IMR-90 (cell line): ENCODE measurements around the gene PAFAH2. TPM values are rescaled to one million over a fixed set of nuclear protein-coding genes. Genes with fewer than 3 reads are reported as not detected.

Experiments used
- ATAC-seq: fragments of 200-7000 bp; cut with Tn5 transposase; 2 replicates; pipeline ENCODE4 v1.9.1; 2020; ENCODE audit warnings: low read depth, mild to moderate bottlenecking, moderate library complexity
- BruUV-seq: library from RNA; stranded (reverse); fragments of 400-500 nt; replicated peaks from 2 replicates; lab custom pipeline; 2021; lab: Mats Ljungman, UMichigan
- CTCF ChIA-PET: fragments of 300-600 bp; formaldehyde crosslinking; extraction: SDS; loops from one replicate; lab custom pipeline; 2021; ENCODE audit warnings: antibody characterized with exemption; lab: Yijun Ruan, JAX
- POLR2A ChIA-PET: fragments of 300-600 bp; sonication (Branson Sonifier 250); formaldehyde crosslinking; loops from one replicate; lab custom pipeline; 2022; ENCODE audit warnings: antibody characterized with exemption; ENCODE audit not compliant: unreplicated experiment; lab: Charles Lee
- DNase-seq: peaks from one replicate; pipeline ENCODE4 v3.0.0; 2013
- H2AFZ ChIP-seq: replicated peaks from 2 replicates; pipeline ENCODE3; 2013; ENCODE audit warnings: low read length, mild to moderate bottlenecking; ENCODE audit not compliant: poor library complexity
- H2AK5ac ChIP-seq: 2 replicates; pipeline ENCODE4 v1.6.1; 2013; ENCODE audit warnings: low read depth, low read length, inconsistent platforms
- H2AK9ac ChIP-seq: replicated peaks from 2 replicates; pipeline ENCODE3; 2013; ENCODE audit warnings: mild to moderate bottlenecking, low read depth, low read length, moderate library complexity; ENCODE audit not compliant: poor library complexity
- H2BK120ac ChIP-seq: 2 replicates; pipeline ENCODE4 v1.6.1; 2013; ENCODE audit warnings: low read depth, low read length, inconsistent platforms
- H2BK15ac ChIP-seq: 3 replicates; pipeline ENCODE4 v1.6.1; 2013; ENCODE audit warnings: low read depth, low read length, inconsistent platforms
- H2BK20ac ChIP-seq: 2 replicates; pipeline ENCODE4 v1.6.1; 2013; ENCODE audit warnings: low read depth, mild to moderate bottlenecking, inconsistent platforms, low read length, moderate library complexity
- H2BK5ac ChIP-seq: 2 replicates; pipeline ENCODE4 v1.6.1; 2013; ENCODE audit warnings: mild to moderate bottlenecking, low read depth, low read length, inconsistent platforms; ENCODE audit not compliant: poor library complexity, severe bottlenecking
- H3K14ac ChIP-seq: replicated peaks from 2 replicates; pipeline ENCODE4 v1.6.1; 2013; ENCODE audit warnings: low read depth, low read length, inconsistent platforms
- H3K18ac ChIP-seq: 2 replicates; pipeline ENCODE4 v1.6.1; 2013; ENCODE audit warnings: low read depth, low read length, control low read depth
- H3K23ac ChIP-seq: 2 replicates; pipeline ENCODE4 v1.6.1; 2013; ENCODE audit warnings: low read depth, low read length, inconsistent platforms
- H3K27ac ChIP-seq: 2 replicates; pipeline ENCODE4 v1.5.1; 2013; ENCODE audit warnings: mild to moderate bottlenecking, control low read depth, low read length; ENCODE audit not compliant: insufficient read depth
- H3K27me3 ChIP-seq: 2 replicates; pipeline ENCODE4 v1.6.1; 2013; ENCODE audit warnings: low read length; ENCODE audit not compliant: control insufficient read depth, insufficient read depth
- H3K36me3 ChIP-seq: 2 replicates; pipeline ENCODE4 v1.6.1; 2013; ENCODE audit warnings: low read length, mixed read lengths; ENCODE audit not compliant: control insufficient read depth, insufficient read depth
- H3K4ac ChIP-seq: 2 replicates; pipeline ENCODE4 v1.6.1; 2013; ENCODE audit warnings: low read depth, low read length, inconsistent platforms
- H3K4me1 ChIP-seq: 2 replicates; pipeline ENCODE4 v1.6.1; 2013; ENCODE audit warnings: low read length, mixed read lengths; ENCODE audit not compliant: control insufficient read depth, insufficient read depth
- H3K4me2 ChIP-seq: 2 replicates; pipeline ENCODE4 v1.6.1; 2013; ENCODE audit warnings: low read depth, mild to moderate bottlenecking, control low read depth, low read length, moderate library complexity
- H3K4me3 ChIP-seq: 2 replicates; pipeline ENCODE4 v1.5.1; 2013; ENCODE audit warnings: low read depth, mild to moderate bottlenecking, control low read depth, low read length, moderate library complexity; ENCODE audit not compliant: insufficient read depth
- H3K56ac ChIP-seq: 2 replicates; pipeline ENCODE4 v1.6.1; 2013; ENCODE audit warnings: low read length, inconsistent platforms; ENCODE audit not compliant: insufficient read depth; ENCODE audit errors: extremely low read depth
- H3K79me1 ChIP-seq, 2 experiments: 2 replicates each; pipeline ENCODE4 v1.6.1; 2013; ENCODE audit warnings: low read length in 2 of 2, inconsistent platforms in 1 of 2, low read depth in 1 of 2
- H3K9ac ChIP-seq: 2 replicates; pipeline ENCODE4 v1.6.1; 2013; ENCODE audit warnings: low read depth, low read length, control low read depth
- H3K9me1 ChIP-seq: 2 replicates; pipeline ENCODE4 v1.6.1; 2013; ENCODE audit warnings: low read length, inconsistent platforms; ENCODE audit not compliant: insufficient read depth
- H3K9me3 ChIP-seq: 2 replicates; pipeline ENCODE4 v1.6.1; 2013; ENCODE audit warnings: low read length; ENCODE audit not compliant: control insufficient read depth, insufficient read depth
- H4K20me1 ChIP-seq: 2 replicates; pipeline ENCODE4 v1.6.1; 2013; ENCODE audit warnings: low read length, inconsistent platforms; ENCODE audit not compliant: insufficient read depth
- H4K5ac ChIP-seq: 2 replicates; pipeline ENCODE4 v1.6.1; 2013; ENCODE audit warnings: mild to moderate bottlenecking, low read depth, low read length, control low read depth
- H4K8ac ChIP-seq, 2 experiments: 2 replicates each; pipeline ENCODE4 v1.6.1; 2013; ENCODE audit warnings: low read depth in 2 of 2, low read length in 2 of 2, control low read depth in 1 of 2, inconsistent platforms in 1 of 2
- H4K91ac ChIP-seq: 2 replicates; pipeline ENCODE4 v1.6.1; 2013; ENCODE audit warnings: low read depth, low read length, inconsistent platforms; ENCODE audit not compliant: insufficient read depth
- BHLHE40 ChIP-seq: fragments of 150-350 bp; IDR thresholded peaks from 2 replicates; pipeline ENCODE4 v1.6.1; 2016; ENCODE audit warnings: mild to moderate bottlenecking, low read depth, low read length
- CEBPB ChIP-seq: IDR thresholded peaks from 2 replicates; pipeline ENCODE4 v1.6.1; 2012; ENCODE audit warnings: low read depth, low read length, improper control_type of control experiment
- CHD1 ChIP-seq: IDR thresholded peaks from 2 replicates; pipeline ENCODE4 v1.6.1; 2012; ENCODE audit warnings: low read depth, low read length, improper control_type of control experiment
- FOS ChIP-seq: fragments of 150-350 bp; IDR thresholded peaks from 2 replicates; pipeline ENCODE4 v1.6.1; 2016; ENCODE audit warnings: low read depth, low read length
- MAFK ChIP-seq: IDR thresholded peaks from 2 replicates; pipeline ENCODE4 v1.6.1; 2012; ENCODE audit warnings: low read depth, low read length, improper control_type of control experiment
- MXI1 ChIP-seq: IDR thresholded peaks from 2 replicates; pipeline ENCODE4 v1.6.1; 2012; ENCODE audit warnings: low read depth, mild to moderate bottlenecking, low read length, moderate library complexity, borderline replicate concordance
- NFE2L2 ChIP-seq: fragments of 150-350 bp; IDR thresholded peaks from 2 replicates; pipeline ENCODE4 v1.6.1; 2016; ENCODE audit warnings: low read depth, mild to moderate bottlenecking, low read length
- RAD21 ChIP-seq: IDR thresholded peaks from 2 replicates; pipeline ENCODE4 v1.6.1; 2012; ENCODE audit warnings: low read length, improper control_type of control experiment
- RCOR1 ChIP-seq: IDR thresholded peaks from 2 replicates; pipeline ENCODE4 v1.6.1; 2012; ENCODE audit warnings: mild to moderate bottlenecking, low read length, improper control_type of control experiment; ENCODE audit not compliant: insufficient replicate concordance
- RFX5 ChIP-seq: IDR thresholded peaks from 2 replicates; pipeline ENCODE4 v1.8.0; 2012; ENCODE audit warnings: low read depth, mild to moderate bottlenecking, low read length, moderate library complexity
- SMC3 ChIP-seq: fragments of 150-350 bp; IDR thresholded peaks from 2 replicates; pipeline ENCODE4 v1.6.1; 2016; ENCODE audit warnings: low read depth, mild to moderate bottlenecking, antibody characterized with exemption, low read length, moderate library complexity
- USF2 ChIP-seq: fragments of 150-350 bp; IDR thresholded peaks from 2 replicates; pipeline ENCODE4 v1.6.1; 2017; ENCODE audit warnings: mild to moderate bottlenecking, antibody characterized with exemption, low read length, low read depth
- WGBS, 2 experiments: methylation state at CpG; one replicate each; pipeline versions ENCODE4 v1.1.5 to v1.1.7; 2013; ENCODE audit warnings: missing lambda C conversion rate in 2 of 2; ENCODE audit not compliant: insufficient read length in 1 of 2; ENCODE audit errors: extremely low coverage in 2 of 2; 5-methylcytosine and 5-hydroxymethylcytosine counted together
- dilution Hi-C: fragments of 300-500 bp; cut with HindIII; formaldehyde crosslinking; loops from one replicate; pipeline ENCODE4 v1.14.3; 2018; ENCODE audit warnings: low sequenced_read_pairs; ENCODE audit not compliant: unreplicated experiment
- in situ Hi-C: fragments of 300-500 bp; cut with MboI; formaldehyde crosslinking; loops from 3 replicates; pipeline ENCODE4 v1.14.3; 2019; ENCODE audit warnings: low sequenced_read_pairs, inconsistent platforms, mixed read lengths
- intact Hi-C: fragments of 100-400 bp; cut with micrococcal nuclease; formaldehyde crosslinking; loops from 2 replicates; pipeline ENCODE4 v1.10.0; 2022
- polyA plus RNA-seq, 3 experiments: library from polyadenylated mRNA; depleted of rRNA; stranded (reverse); fragments of >200 nt; gene quantifications; 2 replicates each; pipeline ENCODE4 v1.2.3, GENCODE V29; 2012; ENCODE audit warnings: low replicate concordance in 1 of 3
- total RNA-seq: library from RNA; depleted of rRNA; stranded (reverse); fragments of >200 nt; gene quantifications from 2 replicates; pipeline ENCODE4 v1.2.3, GENCODE V29; 2012
- TF ChIP-seq, protein P1 (sequence below): fragments of 150-350 bp; IDR thresholded peaks from 2 replicates; pipeline ENCODE4 v1.6.1; 2016; ENCODE audit warnings: low read depth, mild to moderate bottlenecking, low read length, moderate library complexity, borderline replicate concordance
- TF ChIP-seq, protein P2 (sequence below): conservative IDR thresholded peaks from 2 replicates; pipeline ENCODE4 v1.5.1; 2012; ENCODE audit warnings: mild to moderate bottlenecking, low read depth, low read length, improper control_type of control experiment

PAFAH2 gene
- total and polyA plus RNA-seq, 2 of the 4 experiments (the other 2 are of a cell fraction), result 8.3 to 12.2 TPM

DNA sequence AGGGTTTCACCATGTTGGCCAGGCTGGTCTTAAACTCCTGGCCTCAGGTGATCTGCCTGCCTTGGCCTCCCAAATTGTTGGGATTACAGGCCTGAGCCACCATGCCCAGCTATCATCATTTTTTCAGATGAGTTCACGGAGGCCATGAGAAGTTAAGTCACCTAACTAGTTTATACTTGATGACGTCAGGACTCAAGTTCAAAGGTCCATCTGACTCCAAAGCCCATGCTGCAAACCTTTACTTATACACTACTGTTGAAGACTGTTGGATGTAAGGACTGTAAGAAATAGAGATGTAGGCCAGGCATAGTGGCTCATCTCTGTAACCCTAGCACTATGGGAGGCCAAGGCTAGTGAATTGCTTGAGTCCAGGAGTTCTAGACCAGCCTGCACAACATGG lies 50.8 kb downstream of the PAFAH2 start:
- Histone ChIP-seq H2AK5ac (no peak overlapping the region), H3K9me1 (no peaks in the 10 kb centered on the region), H2BK120ac (no peak overlapping the region), H2BK20ac (no peak overlapping the region), H3K4me3 (no peak overlapping the region), H2AK9ac (no peak overlapping the region), H3K4me1 (no peaks in the 10 kb centered on the region; the same call in 1 of the 2 replicates), H3K56ac (no peak overlapping the region), H3K79me1 (no peaks in the 10 kb centered on the region), H3K18ac (no peak overlapping the region), H3K23ac (no peak overlapping the region), H3K27ac (no peak overlapping the region), H4K5ac (no peak overlapping the region), H3K4me2 (no peak overlapping the region), H2BK5ac (no peak overlapping the region), H3K36me3 (no peaks in the 10 kb centered on the region), H4K91ac (no peak overlapping the region), H2BK15ac (no peak overlapping the region), H4K8ac (no peak overlapping the region), H3K9me3 (no peaks in the 10 kb centered on the region; the same call in 1 of the 2 replicates), H3K14ac (no peak overlapping the region), H4K20me1 (no peaks in the 10 kb centered on the region), H3K9ac (no peak overlapping the region), H2AFZ (no peak overlapping the region), H3K4ac (no peak overlapping the region), H3K27me3 (no peaks in the 10 kb centered on the region)
- dilution Hi-C loops, result no loop called here
- DNase-seq (no peak), ATAC-seq (no peak)
- ChIA-PET CTCF (interaction anchor here (0.6 kb wide), 1 partner anchor 52 kb away, joined by 3 read pairs; no protein-coding TSS in a partner anchor), POLR2A (no interaction called here)
- intact Hi-C loops, result loop anchor here (5.0 kb wide), 1 partner anchor 45 kb away; no protein-coding TSS in a partner anchor
- BruUV-seq, result no TSS peak
- TF ChIP-seq CEBPB, result no peak
- TF ChIP-seq MXI1, result no peak
- TF ChIP-seq USF2, result no peak
- no peak for TF ChIP-seq RFX5
- no peak for TF ChIP-seq BHLHE40
- no peak for TF ChIP-seq NFE2L2
- TF ChIP-seq, protein P1, sequence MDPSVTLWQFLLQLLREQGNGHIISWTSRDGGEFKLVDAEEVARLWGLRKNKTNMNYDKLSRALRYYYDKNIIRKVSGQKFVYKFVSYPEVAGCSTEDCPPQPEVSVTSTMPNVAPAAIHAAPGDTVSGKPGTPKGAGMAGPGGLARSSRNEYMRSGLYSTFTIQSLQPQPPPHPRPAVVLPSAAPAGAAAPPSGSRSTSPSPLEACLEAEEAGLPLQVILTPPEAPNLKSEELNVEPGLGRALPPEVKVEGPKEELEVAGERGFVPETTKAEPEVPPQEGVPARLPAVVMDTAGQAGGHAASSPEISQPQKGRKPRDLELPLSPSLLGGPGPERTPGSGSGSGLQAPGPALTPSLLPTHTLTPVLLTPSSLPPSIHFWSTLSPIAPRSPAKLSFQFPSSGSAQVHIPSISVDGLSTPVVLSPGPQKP, result no peak
- TF ChIP-seq, protein P2, sequence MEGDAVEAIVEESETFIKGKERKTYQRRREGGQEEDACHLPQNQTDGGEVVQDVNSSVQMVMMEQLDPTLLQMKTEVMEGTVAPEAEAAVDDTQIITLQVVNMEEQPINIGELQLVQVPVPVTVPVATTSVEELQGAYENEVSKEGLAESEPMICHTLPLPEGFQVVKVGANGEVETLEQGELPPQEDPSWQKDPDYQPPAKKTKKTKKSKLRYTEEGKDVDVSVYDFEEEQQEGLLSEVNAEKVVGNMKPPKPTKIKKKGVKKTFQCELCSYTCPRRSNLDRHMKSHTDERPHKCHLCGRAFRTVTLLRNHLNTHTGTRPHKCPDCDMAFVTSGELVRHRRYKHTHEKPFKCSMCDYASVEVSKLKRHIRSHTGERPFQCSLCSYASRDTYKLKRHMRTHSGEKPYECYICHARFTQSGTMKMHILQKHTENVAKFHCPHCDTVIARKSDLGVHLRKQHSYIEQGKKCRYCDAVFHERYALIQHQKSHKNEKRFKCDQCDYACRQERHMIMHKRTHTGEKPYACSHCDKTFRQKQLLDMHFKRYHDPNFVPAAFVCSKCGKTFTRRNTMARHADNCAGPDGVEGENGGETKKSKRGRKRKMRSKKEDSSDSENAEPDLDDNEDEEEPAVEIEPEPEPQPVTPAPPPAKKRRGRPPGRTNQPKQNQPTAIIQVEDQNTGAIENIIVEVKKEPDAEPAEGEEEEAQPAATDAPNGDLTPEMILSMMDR, result no peak
- TF ChIP-seq CHD1, result no peak
- no peak for TF ChIP-seq SMC3
- TF ChIP-seq MAFK, result no peak
- TF ChIP-seq RAD21, result no peak
- no peak for TF ChIP-seq FOS
- TF ChIP-seq RCOR1, result no peak
- WGBS, 2 experiments, result no CpG with 5 or more reads among the region's 2 CpGs
- in situ Hi-C loops, result no loop called here
